NCI-H524 treated with DMSO at 0.1 percent for 48 hours (cell line): ENCODE measurements around the gene ZMAT3.
"Not testable (repeated sequence)": the region's sequence is repeated elsewhere in the genome, so short reads cannot be mapped to it uniquely, and the experiment has no call there.

Experiments
- DNase-seq: peaks from one replicate; lab custom pipeline; 2025; lab: John Stamatoyannopoulos, UW

ZMAT3 gene

GRCh38 chr3:179068779-179069530 is 2.7 kb downstream of the ZMAT3 start:
- DNase-seq = no peak

- DNase-seq = no peak
These were observed 3.8 kb downstream of the ZMAT3 start for GRCh38 chr3:179067839-179068238.

GRCh38 chr3:179067291-179067690 is 4.3 kb downstream of the ZMAT3 start:
- no peak for DNase-seq

GRCh38 chr3:179063945-179064560 is 7.6 kb downstream of the ZMAT3 start:
- no peak for DNase-seq

DNA sequence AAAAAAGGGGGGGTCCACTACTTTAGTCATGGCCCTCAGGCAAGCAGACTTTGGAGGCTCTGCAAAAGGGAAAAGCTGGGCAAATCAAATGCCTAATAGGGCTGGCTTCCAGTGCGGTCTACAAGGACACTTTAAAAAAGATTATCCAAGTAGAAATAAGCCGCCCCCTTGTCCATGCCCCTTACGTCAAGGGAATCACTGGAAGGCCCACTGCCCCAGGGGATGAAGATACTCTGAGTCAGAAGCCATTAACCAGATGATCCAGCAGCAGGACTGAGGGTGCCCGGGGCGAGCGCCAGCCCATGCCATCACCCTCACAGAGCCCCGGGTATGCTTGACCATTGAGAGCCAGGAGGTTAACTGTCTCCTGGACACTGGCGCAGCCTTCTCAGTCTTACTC is 15.3 kb downstream of the ZMAT3 start:
- DNase-seq = no peak

- DNase-seq = not testable (repeated sequence)
These were observed 17.0 kb downstream of the ZMAT3 start for GRCh38 chr3:179054565-179054964.

DNA sequence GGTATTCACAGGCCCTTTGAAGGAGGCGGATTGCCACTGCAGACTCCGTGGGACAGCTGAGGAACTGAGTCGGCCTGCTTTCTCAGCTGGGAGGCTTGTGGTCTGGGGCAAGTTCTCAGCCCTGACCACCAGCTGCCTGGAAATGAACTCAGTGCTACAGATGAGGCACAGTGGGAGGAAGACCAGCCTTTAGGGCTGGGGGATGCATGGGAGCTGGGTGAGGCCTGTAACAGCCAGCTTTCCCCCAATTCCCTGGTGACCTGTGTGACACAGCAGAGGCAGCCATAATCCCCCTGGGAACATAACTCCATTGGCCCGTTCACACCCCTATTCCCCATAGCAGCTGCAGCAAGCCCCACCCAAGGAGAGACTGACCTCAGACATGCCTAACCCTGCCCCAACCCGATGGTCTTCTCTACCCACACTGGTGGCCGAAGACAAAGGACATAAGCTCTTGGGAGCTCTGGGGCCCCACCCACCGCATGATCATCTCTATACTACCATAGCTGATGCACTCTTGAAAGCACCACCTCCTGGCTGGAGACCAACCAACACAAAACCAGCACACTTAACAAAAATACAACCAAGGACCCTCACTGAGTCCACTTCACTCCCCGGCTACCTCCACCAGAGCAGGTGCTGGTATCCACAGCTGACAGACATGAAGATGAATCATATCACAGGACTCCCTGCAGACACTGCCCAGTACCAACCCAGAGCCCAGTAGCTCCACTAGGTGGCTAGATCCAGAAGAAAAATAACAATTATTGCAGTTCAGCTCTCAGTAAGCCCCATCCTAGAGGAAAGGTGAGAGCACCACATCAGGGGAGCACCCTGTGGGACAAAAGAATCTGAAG is 24.9 kb downstream of the ZMAT3 start:
- DNase-seq = no peak

DNA sequence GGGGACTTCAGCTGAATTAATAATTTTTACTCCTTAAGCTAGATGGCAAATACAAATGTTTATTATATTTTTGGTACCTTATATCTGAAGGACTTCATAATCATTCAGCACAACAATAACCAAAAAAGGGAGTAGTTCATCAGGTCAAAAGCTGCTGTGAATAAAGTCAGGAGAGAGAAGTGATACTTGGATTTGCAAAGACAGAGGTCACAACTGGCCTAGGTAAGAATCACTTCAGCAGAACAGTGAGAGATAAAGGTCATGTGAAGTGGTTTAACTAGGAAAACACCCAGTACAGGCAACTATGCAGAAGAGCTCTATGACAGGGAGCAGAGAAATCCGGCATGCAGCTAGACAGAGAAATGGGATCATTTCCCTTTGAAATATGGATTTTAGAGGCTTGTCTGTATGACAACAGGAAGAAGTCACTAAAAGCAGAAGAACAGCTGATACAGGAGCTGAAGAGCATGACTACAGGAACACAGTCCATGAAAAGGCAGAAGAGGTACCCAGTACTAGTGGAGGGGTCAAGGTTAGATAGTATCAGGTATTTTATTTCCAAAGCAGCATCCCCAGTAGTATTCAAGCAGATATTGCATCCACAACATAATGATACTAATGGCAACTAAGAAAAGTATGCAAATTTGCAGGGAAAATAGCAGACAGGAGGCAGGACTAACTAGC is 25.7 kb downstream of the ZMAT3 start:
- DNase-seq = no peak

GRCh38 chr3:179038899-179039251 is 32.7 kb downstream of the ZMAT3 start:
- not testable (repeated sequence) for DNase-seq

DNA sequence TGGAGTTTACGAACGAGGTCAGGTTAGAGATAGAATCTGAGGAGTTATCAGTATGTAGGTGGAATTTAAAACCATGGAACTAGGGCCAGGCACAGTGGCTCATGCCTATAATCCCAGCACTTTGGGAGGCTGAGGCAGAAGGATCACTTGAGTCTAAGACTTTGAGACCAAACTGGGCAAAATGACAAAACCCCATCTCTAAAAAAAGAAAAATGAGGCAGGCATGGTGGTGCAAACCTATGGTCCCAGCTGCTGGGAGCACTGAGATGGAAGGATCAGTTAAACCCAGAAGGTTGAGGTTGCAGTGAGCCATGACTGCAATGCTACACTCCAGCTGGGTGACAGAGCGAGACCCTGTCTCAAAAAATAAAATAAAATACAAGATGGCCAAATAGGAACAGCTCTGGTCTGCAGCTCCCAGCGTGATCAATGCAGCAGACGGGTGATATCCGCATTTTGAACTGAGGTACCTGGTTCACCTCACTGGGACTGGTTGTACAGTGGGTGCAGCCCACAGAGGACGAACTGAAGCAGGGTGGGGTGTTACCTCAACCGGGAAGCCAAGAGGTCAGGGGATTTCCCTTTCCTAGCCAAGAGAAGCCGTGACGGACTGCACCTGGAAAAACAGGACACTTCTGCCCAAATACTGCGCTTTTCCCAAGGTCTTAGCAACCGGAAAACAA is 33.3 kb downstream of the ZMAT3 start:
- no peak for DNase-seq

- no peak for DNase-seq
These were observed 34.3 kb downstream of the ZMAT3 start for GRCh38 chr3:179037351-179037750.

GRCh38 chr3:179036626-179037300 is 34.8 kb downstream of the ZMAT3 start:
- DNase-seq = no peak

GRCh38 chr3:179036226-179036625 is 35.4 kb downstream of the ZMAT3 start:
- DNase-seq = no peak

DNA sequence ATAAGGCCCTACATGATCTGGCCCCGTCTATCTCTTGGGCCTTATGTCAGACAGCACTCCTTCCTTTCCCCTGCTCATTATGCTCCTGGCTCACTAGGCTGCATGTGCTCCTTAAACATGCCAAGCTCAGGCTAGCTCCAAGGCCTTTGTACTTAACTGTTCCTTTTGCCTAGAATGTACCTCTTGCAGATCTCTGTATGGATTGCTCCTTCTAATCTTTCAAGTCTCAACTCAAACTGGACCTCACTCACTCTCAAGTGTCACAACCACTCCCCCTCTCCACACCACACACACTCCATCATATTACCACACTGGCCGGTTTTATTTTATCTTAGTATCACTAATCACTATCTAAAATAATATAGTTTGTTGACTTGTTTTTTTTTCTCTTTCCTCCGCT is 36.4 kb downstream of the ZMAT3 start:
- no peak for DNase-seq

- DNase-seq = not testable (repeated sequence)
These were observed 38.3 kb downstream of the ZMAT3 start for GRCh38 chr3:179033304-179033657.

GRCh38 chr3:179032454-179033303 is 38.9 kb downstream of the ZMAT3 start:
- DNase-seq = not testable (repeated sequence)

DNA sequence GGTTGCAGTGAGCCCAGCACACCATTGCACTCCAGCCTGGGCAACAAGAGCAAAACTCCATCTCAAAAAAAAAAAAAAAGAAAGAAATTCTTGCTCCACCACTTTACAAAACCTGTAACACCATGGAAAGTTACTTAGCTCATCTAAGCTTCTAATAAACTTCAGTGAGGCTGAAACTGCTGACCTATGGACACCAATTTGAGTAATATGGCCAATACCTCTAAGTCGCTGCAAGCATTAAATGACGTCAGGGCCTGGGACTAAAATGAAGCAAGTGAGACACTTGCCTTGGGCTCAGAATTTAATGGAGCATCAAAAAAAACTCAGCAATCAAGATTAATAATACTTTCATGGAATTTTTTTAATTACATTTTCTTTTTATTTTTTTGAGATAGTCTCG is 42.5 kb downstream of the ZMAT3 start:
- DNase-seq = no peak

GRCh38 chr3:179028408-179028807 is 43.2 kb downstream of the ZMAT3 start:
- DNase-seq = no peak

- no peak for DNase-seq
These were observed 44.2 kb downstream of the ZMAT3 start for GRCh38 chr3:179027326-179027900.

GRCh38 chr3:179026636-179027035 is 45.0 kb downstream of the ZMAT3 start:
- DNase-seq = no peak
